Suprapubic skin (tissue), 4 donors: ENCODE measurements around the gene SCN1B. TPM values are rescaled to one million over a fixed set of nuclear protein-coding genes. Genes with fewer than 3 reads are reported as not detected.
"Not testable (repeated sequence)": the region's sequence is repeated elsewhere in the genome, so short reads cannot be mapped to it uniquely, and the experiment has no call there.

Experiments
- DNase-seq, 2 donors: peaks; one replicate each; pipeline ENCODE4 v3.0.0-alpha.2; 2019; ENCODE audit warnings: low spot score in 2 of 2
- H3K27ac ChIP-seq: fragments of 200-600 bp; sonication (generic); one replicate; pipeline ENCODE4 v1.5.1; 2019
- H3K27me3 ChIP-seq: fragments of 200-600 bp; sonication (generic); one replicate; pipeline ENCODE4 v1.5.1; 2019
- H3K36me3 ChIP-seq: fragments of 200-600 bp; sonication (generic); one replicate; pipeline ENCODE4 v1.5.1; 2019
- H3K4me1 ChIP-seq: fragments of 200-600 bp; sonication (generic); one replicate; pipeline ENCODE4 v1.5.1; 2019
- H3K4me3 ChIP-seq: fragments of 200-600 bp; sonication (generic); one replicate; pipeline ENCODE4 v1.5.1; 2019; ENCODE audit warnings: mild to moderate bottlenecking
- H3K9me3 ChIP-seq: fragments of 200-600 bp; sonication (generic); one replicate; pipeline ENCODE4 v1.5.1; 2019
- CTCF ChIP-seq, 2 donors: fragments of 200-600 bp in 1 of 2; fragments of 450-650 bp in 1 of 2; sonication (generic) in 1 of 2; IDR thresholded peaks; one replicate each; pipeline ENCODE4 v1.5.1; 2016 to 2019; ENCODE audit warnings: antibody characterized with exemption in 2 of 2, mild to moderate bottlenecking in 1 of 2, moderate library complexity in 1 of 2
- EP300 ChIP-seq: sonication (generic); formaldehyde crosslinking; IDR thresholded peaks from one replicate; pipeline ENCODE4 v1.6.1; 2017; ENCODE audit warnings: antibody characterized with exemption
- POLR2A ChIP-seq, 2 donors: fragments of 450-650 bp; IDR thresholded peaks; one replicate each; pipeline ENCODE4 v1.6.1; 2017; ENCODE audit warnings: antibody characterized with exemption in 2 of 2, mild to moderate bottlenecking in 2 of 2, moderate library complexity in 2 of 2
- POLR2AphosphoS5 ChIP-seq, 3 donors: sonication (generic); formaldehyde crosslinking; IDR thresholded peaks; one replicate each; pipeline ENCODE4 v1.6.1; 2017; ENCODE audit warnings: antibody characterized with exemption in 3 of 3
- WGBS: methylation state at CpG from one replicate; pipeline ENCODE4 v1.1.5; 2018; 5-methylcytosine and 5-hydroxymethylcytosine counted together
- total RNA-seq, 4 donors: library from RNA; depleted of rRNA; stranded (reverse); fragments of >200 nt; gene quantifications; one replicate each; pipeline ENCODE4 v1.1.0, GENCODE V29; 2016

The SCN1B gene
- total RNA-seq, 4 donors from 2014 or later = 1.4 to 4.3 (median 2.9) TPM

- Histone ChIP-seq H3K27me3 (no peaks in the 10 kb centered on the region), H3K9me3 (no peaks in the 10 kb centered on the region), H3K4me3 (no peak overlapping the region), H3K4me1 (peaks cover 37% of the 10 kb centered on the region), H3K36me3 (peaks cover 16% of the 10 kb centered on the region), H3K27ac (no peak overlapping the region)
- TF ChIP-seq POLR2AphosphoS5 (IDR thresholded peaks at IDR 0.05) (no peak), CTCF (IDR thresholded peaks at IDR 0.05) (no peak), POLR2A (IDR thresholded peaks at IDR 0.05) (no peak), EP300 (no peak)
- no peak for DNase-seq
- 90% methylated on average over 15 of the region's 18 CpGs for WGBS
Measured at GRCh38 chr19:35004517-35005255, 25.6 kb upstream of the SCN1B start.

GRCh38 chr19:35005256-35005977 is 24.9 kb upstream of the SCN1B start:
- Histone ChIP-seq H3K4me3 (no peak overlapping the region), H3K9me3 (no peaks in the 10 kb centered on the region), H3K27ac (no peak overlapping the region), H3K36me3 (peaks cover 24% of the 10 kb centered on the region), H3K4me1 (peaks cover 34% of the 10 kb centered on the region), H3K27me3 (no peaks in the 10 kb centered on the region)
- TF ChIP-seq EP300 (no peak), CTCF (IDR thresholded peaks at IDR 0.05) (no peak), POLR2AphosphoS5 (IDR thresholded peaks at IDR 0.05) (no peak), POLR2A (IDR thresholded peaks at IDR 0.05) (no peak)
- no peak for DNase-seq
- 95% methylated on average over 11 of the region's 11 CpGs for WGBS

- Histone ChIP-seq H3K4me1 (peaks cover 31% of the 10 kb centered on the region), H3K36me3 (peaks cover 29% of the 10 kb centered on the region)
- H3K27me3 ChIP-seq, H3K27ac ChIP-seq, H3K9me3 ChIP-seq, DNase-seq, H3K4me3 ChIP-seq: not testable (repeated sequence)
- 95% methylated on average over 6 of the region's 6 CpGs for WGBS
Measured at GRCh38 chr19:35006007-35006341, 24.3 kb upstream of the SCN1B start.

GRCh38 chr19:35006342-35006998 is 23.8 kb upstream of the SCN1B start:
- Histone ChIP-seq H3K36me3 (peaks cover 34% of the 10 kb centered on the region), H3K9me3 (no peaks in the 10 kb centered on the region), H3K27me3 (no peaks in the 10 kb centered on the region), H3K4me3 (no peak overlapping the region), H3K4me1 (peaks cover 26% of the 10 kb centered on the region), H3K27ac (no peak overlapping the region)
- DNase-seq = no peak
- 79% methylated on average over 15 of the region's 15 CpGs for WGBS
- no peak for TF ChIP-seq CTCF (IDR thresholded peaks at IDR 0.05)
- TF ChIP-seq POLR2A (IDR thresholded peaks at IDR 0.05) = no peak
- no peak for TF ChIP-seq POLR2AphosphoS5 (IDR thresholded peaks at IDR 0.05)
- TF ChIP-seq EP300 = no peak

- 88% methylated on average over 5 of the region's 5 CpGs for WGBS
- DNase-seq = no peak
- TF ChIP-seq CTCF (IDR thresholded peaks at IDR 0.05) (no peak), EP300 (no peak), POLR2A (IDR thresholded peaks at IDR 0.05) (no peak), POLR2AphosphoS5 (IDR thresholded peaks at IDR 0.05) (no peak)
- Histone ChIP-seq H3K27me3 (no peaks in the 10 kb centered on the region), H3K4me3 (no peak overlapping the region), H3K4me1 (peaks cover 21% of the 10 kb centered on the region), H3K27ac (no peak overlapping the region), H3K9me3 (no peaks in the 10 kb centered on the region), H3K36me3 (peaks cover 39% of the 10 kb centered on the region)
Measured at GRCh38 chr19:35006999-35007365, 23.3 kb upstream of the SCN1B start.

GRCh38 chr19:35007427-35007826 is 22.8 kb upstream of the SCN1B start:
- not testable (repeated sequence) for H3K27me3 ChIP-seq, H3K9me3 ChIP-seq, H3K4me3 ChIP-seq, H3K27ac ChIP-seq, DNase-seq
- WGBS = 94% methylated on average over 8 of the region's 8 CpGs
- Histone ChIP-seq H3K4me1 (peaks cover 21% of the 10 kb centered on the region), H3K36me3 (peaks cover 44% of the 10 kb centered on the region)
